ENCODE results near the gene RBM4B.

DNA sequence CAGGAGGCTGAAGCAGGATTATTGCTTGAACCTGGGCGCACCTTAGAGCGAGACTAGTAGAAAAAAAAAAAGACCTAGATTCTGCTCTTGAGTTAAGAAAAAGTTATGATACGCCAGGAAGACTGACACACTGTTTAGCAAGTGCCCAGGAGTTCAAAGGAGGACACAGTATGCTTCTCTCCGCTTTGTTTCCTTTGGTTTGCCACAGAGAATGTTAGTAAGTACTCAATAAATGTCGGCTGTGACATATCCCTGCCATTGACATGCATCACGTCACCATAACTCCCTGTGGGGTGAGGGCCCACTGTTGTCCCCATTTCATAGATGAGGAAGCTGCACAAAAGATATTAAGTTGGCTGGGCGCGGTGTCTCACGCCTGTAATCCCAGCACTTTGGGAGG, 44.3 kb upstream of the RBM4B start:
- TF ChIP-seq, protein P1, sequence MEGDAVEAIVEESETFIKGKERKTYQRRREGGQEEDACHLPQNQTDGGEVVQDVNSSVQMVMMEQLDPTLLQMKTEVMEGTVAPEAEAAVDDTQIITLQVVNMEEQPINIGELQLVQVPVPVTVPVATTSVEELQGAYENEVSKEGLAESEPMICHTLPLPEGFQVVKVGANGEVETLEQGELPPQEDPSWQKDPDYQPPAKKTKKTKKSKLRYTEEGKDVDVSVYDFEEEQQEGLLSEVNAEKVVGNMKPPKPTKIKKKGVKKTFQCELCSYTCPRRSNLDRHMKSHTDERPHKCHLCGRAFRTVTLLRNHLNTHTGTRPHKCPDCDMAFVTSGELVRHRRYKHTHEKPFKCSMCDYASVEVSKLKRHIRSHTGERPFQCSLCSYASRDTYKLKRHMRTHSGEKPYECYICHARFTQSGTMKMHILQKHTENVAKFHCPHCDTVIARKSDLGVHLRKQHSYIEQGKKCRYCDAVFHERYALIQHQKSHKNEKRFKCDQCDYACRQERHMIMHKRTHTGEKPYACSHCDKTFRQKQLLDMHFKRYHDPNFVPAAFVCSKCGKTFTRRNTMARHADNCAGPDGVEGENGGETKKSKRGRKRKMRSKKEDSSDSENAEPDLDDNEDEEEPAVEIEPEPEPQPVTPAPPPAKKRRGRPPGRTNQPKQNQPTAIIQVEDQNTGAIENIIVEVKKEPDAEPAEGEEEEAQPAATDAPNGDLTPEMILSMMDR (conservative IDR thresholded peaks at IDR 0.05; ENCODE audit: low read length), result no peak
- TF ChIP-seq EZH2phosphoT487 (IDR thresholded peaks at IDR 0.05; ENCODE audit: borderline replicate concordance, low read depth, low read length), result no peak

All from OCI-LY7 (cell line).